ENCODE measurements around the gene ENHO.

The ENHO gene

GRCh38 chr9:34522971-34523797, at the start of gene ENHO:
ENHO (minus strand) TSS chr9:34522990; CDS start chr9:34521695, 1,295 bp downstream.
- peak within 1 kb of the TSS; percentile 17 to 47 (median 33) for H3K4me3 ChIP-seq
- H3K27ac ChIP-seq = peak within 1 kb of the TSS in 2 of 21 experiments; percentile 52 to 60

- Histone ChIP-seq H3K4me3 (no peak overlapping the region), H3K27ac (no peak overlapping the region)
Measured at GRCh38 chr9:34572092-34572491, 49.3 kb upstream of the ENHO start.

DNA sequence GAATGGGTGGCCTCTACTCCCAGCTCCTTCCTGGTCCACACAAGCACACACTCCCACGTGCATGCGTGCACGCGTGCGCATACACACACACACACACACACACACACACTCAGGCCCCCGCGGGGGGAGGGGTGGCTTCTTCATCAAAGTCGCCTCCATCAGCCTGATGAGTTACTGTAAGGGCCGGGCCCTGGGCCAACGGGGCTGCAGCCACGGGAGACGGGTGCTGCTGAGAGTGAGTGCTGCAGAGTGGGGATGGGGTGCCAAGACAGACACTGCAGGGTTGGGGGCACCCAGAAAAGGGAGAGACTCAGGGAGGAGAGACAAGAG, 48.7 kb upstream of the ENHO start:
- Histone ChIP-seq H3K4me3 (no peak overlapping the region), H3K27ac (no peak overlapping the region)

DNA sequence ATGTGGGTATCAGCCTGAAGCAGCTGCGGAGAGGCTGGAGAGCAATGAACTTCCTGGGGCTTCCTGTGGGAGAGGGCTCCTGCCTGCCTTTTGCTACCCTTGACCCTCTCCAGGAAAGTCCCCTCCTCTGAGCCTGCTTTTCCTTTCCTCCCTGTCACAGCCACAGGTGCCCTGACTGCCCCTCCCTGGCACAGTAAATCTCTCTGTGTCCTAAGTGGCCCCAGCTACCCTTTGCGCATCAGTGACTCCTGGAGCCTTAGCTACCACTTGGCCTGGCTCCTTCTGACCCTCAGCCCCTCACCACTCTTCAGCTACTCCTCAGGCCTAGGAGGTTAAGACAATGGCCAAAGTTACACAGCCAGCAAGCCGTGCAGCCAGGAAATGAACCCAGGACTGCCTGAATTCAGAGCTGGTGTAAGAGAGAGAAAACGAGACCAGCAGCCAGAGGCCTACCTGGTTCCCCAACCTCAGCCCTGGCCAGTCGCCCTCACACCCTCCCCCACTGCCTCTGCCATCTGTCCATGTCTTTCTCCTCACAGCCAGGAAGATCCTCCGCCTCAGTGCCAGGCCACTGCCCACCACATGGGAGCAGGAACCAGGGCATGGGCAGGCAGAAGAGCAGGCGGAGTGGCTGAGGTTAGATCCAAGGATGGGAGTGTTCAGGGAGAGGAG, 48.2 kb upstream of the ENHO start:
- H3K4me3 ChIP-seq = no peak overlapping the region
- peak overlapping the region in 2 of 21 experiments; percentile 9 to 17 for H3K27ac ChIP-seq

DNA sequence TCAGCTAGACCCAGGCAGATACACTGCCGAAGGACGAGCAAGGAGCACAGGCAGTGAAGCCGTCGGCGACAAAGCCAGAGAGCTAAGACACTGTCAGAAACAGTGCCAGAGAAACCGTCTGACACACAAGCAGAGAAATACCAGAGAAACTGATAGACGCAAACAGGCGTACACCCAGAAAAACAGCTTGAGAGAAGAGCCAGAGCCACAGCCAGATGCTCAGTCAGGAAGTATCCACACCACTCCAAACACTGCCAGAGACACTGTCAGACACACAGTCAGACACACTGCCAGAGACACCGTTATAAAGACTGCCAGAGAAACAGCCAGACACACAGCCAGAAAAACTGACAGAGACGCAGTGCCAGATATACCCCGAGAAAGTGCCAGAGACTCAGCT, 47.6 kb upstream of the ENHO start:
- peak overlapping the region in 2 of 21 experiments; percentile 9 to 17 for H3K27ac ChIP-seq
- H3K4me3 ChIP-seq = no peak overlapping the region

DNA sequence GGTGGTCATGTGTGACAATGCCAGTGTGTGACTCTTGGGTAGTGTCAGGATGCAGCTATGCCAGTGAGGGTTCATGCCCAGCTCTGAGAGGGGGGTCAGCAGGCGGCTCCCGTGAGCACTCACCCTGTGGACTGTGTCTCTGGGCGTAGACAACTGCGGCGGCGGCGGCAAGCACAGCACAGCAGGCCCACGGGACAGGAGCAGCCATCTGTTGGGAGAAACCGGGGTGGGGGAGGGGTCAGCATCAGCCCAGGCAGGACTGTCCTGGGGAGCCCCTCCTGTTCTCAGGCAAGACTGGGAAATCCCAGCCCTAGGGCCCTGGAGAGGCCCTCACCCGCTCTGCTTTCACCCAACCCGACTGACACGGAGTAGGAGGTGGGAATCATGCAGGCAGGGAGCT, 46.0 kb upstream of the ENHO start:
- no peak overlapping the region for H3K27ac ChIP-seq
- no peak overlapping the region for H3K4me3 ChIP-seq

- Histone ChIP-seq H3K4me3 (no peak overlapping the region), H3K27ac (no peak overlapping the region)
Measured at GRCh38 chr9:34568133-34568532, 45.3 kb upstream of the ENHO start.

DNA sequence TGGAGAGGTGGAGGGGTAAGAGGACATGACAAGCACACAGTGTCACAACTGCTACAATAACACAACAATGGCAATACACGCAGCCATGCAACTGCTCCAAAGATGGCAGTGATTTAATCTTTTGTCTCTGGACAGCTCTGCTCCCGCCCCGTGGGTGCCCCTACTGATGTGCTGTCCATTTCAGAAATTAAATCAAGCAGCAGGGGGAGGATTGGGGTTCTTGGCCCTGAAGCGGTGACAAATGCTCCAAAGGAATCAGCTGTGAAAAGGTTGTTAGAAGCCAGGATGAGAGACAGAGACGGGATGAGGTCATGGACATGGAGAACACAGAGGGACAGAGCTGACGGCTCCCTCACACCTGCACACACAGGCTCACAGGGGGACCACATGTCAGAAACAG, 44.2 kb upstream of the ENHO start:
- Histone ChIP-seq H3K27ac (no peak overlapping the region), H3K4me3 (no peak overlapping the region)

- H3K4me3 ChIP-seq = no peak overlapping the region
- no peak overlapping the region for H3K27ac ChIP-seq
Measured at GRCh38 chr9:34566322-34566721, 43.5 kb upstream of the ENHO start.

GRCh38 chr9:34565856-34566255, 43.1 kb upstream of the ENHO start:
- H3K27ac ChIP-seq = no peak overlapping the region
- H3K4me3 ChIP-seq = no peak overlapping the region

GRCh38 chr9:34564617-34565016, 41.8 kb upstream of the ENHO start:
- Histone ChIP-seq H3K4me3 (no peak overlapping the region), H3K27ac (no peak overlapping the region)

DNA sequence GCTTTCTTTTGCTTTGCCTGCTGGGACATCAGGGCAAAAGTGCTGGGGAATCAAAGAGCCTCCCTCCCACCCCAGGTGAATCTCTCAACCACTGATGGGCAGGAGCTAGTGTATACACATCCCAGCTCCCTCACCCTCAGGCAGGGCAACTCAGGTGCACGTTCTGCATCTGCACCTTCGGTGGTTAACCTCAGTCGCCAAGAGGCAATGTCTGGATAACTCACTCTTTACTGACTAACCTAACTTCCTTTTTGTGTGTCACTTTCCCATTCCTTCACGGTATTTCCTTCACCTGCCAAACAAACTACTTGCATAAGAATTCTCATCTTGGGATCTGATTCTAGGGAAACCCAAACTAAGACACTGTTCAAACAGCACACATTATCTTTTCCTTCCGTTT, 40.5 kb upstream of the ENHO start:
- no peak overlapping the region for H3K4me3 ChIP-seq

GRCh38 chr9:34562135-34562745, 39.5 kb upstream of the ENHO start:
- Histone ChIP-seq H3K27ac (no peak overlapping the region), H3K4me3 (no peak overlapping the region)

More for the DNA sequence above, 40.5 kb upstream of the ENHO start:
- no peak overlapping the region for H3K27ac ChIP-seq

DNA sequence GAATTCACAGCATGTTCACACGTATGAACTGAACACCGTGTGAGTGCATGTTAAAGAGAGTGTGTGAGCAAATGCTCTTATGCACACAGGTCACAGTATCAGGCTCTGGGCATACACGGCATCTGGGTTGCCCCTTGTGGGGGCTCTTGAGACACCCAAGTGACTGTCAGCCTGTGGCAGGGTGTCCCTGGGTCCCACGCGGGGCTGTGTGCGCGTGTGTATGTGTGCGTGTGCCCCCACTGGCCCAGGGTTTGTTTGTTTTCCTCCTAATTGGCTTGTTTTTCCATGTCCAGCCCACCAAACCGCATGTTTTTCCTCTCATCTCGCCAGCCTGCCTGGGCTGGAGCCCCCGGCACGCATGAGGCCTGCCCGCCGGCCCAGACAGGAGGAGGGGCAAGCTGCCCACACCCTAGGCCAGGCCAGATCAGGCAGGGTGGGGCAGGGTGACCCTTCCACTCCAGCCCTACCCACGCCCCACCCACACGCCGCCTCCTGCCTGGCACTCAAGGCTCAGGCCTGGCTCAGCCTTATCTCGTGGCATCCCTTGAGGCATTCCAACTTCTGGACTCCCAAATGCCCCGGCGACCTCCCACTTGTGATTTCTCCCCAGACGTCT, 37.9 kb upstream of the ENHO start:
- Histone ChIP-seq H3K27ac (peak overlapping the region in 2 of 21 experiments; percentile 11 to 23), H3K4me3 (no peak overlapping the region)

GRCh38 chr9:34559624-34560455, 37.0 kb upstream of the ENHO start:
- peak overlapping the region in 5 of 21 experiments; percentile 28 to 50 (median 41) for H3K27ac ChIP-seq
- no peak overlapping the region for H3K4me3 ChIP-seq

DNA sequence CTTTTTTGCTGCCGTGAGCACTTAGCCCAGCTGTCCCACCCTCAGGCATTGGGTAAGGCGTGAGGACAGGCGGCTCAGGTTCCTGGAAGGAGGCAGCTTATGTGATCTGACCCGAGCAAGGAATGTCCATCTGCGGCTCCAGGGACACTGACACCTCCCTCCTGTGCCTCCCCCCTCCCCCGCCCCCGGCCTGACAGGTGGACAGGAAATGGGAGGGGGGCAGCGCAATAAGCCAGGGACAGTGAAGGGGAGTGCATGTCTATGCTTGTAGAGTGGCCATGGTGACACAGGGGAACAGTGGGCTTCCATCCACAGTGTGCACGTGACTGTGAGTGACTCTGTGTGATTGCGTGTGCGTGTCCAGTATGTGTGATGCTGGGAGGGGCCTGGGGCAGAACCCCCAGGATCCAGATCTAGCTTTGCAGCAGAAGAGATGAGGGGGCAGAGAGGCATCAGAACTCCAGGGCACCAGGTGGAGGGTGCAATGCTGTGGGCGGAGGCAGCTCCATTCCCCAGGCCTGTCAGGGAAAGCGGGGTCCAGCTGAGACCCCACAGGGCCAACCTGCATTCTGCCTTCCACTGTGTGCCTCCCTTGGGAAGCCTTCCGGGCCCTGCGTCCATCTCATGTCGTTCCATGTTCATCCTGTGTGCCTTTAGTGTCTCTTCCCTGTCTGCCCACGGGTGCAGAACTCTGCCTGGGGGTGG, 36.3 kb upstream of the ENHO start:
- Histone ChIP-seq H3K27ac (peak overlapping the region in 3 of 21 experiments; percentile 31 to 47 (median 41)), H3K4me3 (no peak overlapping the region)

DNA sequence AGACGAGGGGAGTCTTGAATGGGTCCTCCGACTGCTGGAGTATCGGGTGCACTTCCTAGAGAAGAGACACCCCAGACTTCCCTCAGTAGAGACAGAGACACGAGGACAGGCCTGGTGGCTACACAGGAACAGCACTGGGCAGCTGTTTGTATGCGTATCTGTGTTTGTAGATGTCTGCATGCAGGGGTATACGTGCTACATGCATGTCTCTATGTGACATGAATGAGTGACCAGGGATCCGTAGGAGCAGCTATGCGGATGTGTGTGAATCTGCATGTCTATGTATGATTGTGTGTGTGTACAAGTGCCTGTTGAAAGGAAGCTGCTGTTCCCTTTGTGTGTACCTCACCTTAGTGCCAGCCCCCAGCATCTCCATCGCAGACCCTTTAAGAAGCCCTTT, 35.6 kb upstream of the ENHO start:
- Histone ChIP-seq H3K27ac (no peak overlapping the region), H3K4me3 (no peak overlapping the region)

DNA sequence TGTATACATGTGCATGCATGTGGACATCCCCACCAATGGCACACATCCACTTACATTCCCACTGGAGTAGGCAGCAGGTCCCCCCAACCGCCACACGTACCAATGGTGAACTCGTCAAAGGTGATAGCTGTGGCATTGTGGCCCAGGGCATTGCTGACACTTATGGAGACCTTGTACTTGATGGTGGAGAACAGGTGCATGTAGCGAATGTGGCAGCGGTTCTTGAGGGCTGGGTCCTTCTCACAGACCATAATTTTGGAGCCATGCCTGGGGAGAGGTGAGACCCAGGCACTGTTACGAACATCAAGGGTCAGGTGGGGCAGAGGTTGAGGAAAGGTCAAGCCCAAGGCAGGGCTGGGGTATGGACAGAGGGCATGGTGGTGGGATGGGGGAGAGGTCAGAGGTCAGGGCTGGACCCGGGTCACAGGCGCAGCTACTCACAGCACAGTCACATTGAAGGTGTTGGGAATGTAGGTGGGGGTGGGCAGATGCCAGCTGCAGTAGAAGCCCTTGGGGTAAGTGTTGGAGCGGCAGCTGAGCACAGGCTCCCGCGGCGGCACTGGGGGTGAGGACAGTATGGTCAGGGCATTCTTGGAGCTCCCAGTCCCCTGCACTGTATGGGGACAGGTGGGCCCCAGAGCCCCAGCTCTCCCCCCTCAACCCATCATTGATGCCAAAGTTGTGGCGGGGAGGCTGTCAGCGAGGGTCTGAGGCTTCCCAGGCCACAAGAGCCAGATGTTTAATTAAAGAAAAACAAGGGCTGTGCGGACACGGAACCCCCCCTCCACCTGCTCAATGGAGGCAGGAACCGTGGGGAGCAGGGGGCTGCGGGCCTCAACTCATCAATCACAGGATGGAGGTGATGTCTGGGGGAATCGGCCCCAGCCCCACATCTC, 34.9 kb upstream of the ENHO start:
- Histone ChIP-seq H3K27ac (no peak overlapping the region), H3K4me3 (no peak overlapping the region)

Measured in skin epidermis (tissue), 12 donors.